H9 (cell line): ENCODE results near the gene STARD10. TPM values are rescaled to one million over a fixed set of nuclear protein-coding genes. Genes with fewer than 3 reads are reported as not detected.

Experiments
- DNase-seq: peaks from one replicate; pipeline ENCODE4 v3.0.0-alpha.2; 2017
- H2AFZ ChIP-seq: one replicate; pipeline ENCODE4 v1.6.1; 2013; ENCODE audit warnings: mild to moderate bottlenecking, low read length, control low read depth, moderate library complexity
- H2AK5ac ChIP-seq: 2 replicates; pipeline ENCODE4 v1.6.1; 2013; ENCODE audit warnings: low read length, control low read depth, mixed read lengths; ENCODE audit not compliant: insufficient read length
- H2BK120ac ChIP-seq: one replicate; pipeline ENCODE4 v1.6.1; 2013; ENCODE audit warnings: low read depth, mild to moderate bottlenecking, low read length, control low read depth, inconsistent platforms; ENCODE audit not compliant: poor library complexity, severe bottlenecking
- H2BK12ac ChIP-seq: 2 replicates; pipeline ENCODE4 v1.6.1; 2013; ENCODE audit warnings: low read length, control low read depth, mixed read lengths, low read depth; ENCODE audit not compliant: insufficient read length
- H2BK15ac ChIP-seq: 2 replicates; pipeline ENCODE4 v1.6.1; 2013; ENCODE audit warnings: low read depth, low read length, control low read depth
- H2BK20ac ChIP-seq: one replicate; pipeline ENCODE4 v1.6.1; 2013; ENCODE audit warnings: low read depth, mild to moderate bottlenecking, low read length, control low read depth, inconsistent platforms; ENCODE audit not compliant: poor library complexity, severe bottlenecking
- H2BK5ac ChIP-seq: 2 replicates; pipeline ENCODE4 v1.6.1; 2013; ENCODE audit warnings: low read length, control low read depth, mixed read lengths; ENCODE audit not compliant: insufficient read length
- H3K14ac ChIP-seq: 2 replicates; pipeline ENCODE4 v1.6.1; 2013; ENCODE audit warnings: low read length, control low read depth; ENCODE audit not compliant: insufficient read depth
- H3K18ac ChIP-seq: 2 replicates; pipeline ENCODE4 v1.6.1; 2013; ENCODE audit warnings: low read depth, mild to moderate bottlenecking, mixed read lengths, low read length, control low read depth; ENCODE audit not compliant: insufficient read length
- H3K23ac ChIP-seq: 2 replicates; pipeline ENCODE4 v1.6.1; 2013; ENCODE audit warnings: low read length, control low read depth, mixed read lengths, low read depth; ENCODE audit not compliant: insufficient read length
- H3K23me2 ChIP-seq: 2 replicates; pipeline ENCODE4 v1.6.1; 2013; ENCODE audit warnings: low read depth, mild to moderate bottlenecking, mixed read lengths, low read length, control low read depth; ENCODE audit not compliant: insufficient read length, poor library complexity, severe bottlenecking
- H3K27ac ChIP-seq: 2 replicates; pipeline ENCODE4 v1.5.1; 2013; ENCODE audit warnings: low read length, control low read depth, mixed read lengths, low read depth; ENCODE audit not compliant: insufficient read length
- H3K27me3 ChIP-seq: 2 replicates; pipeline ENCODE4 v1.6.1; 2013; ENCODE audit warnings: low read length, control low read depth, inconsistent platforms; ENCODE audit not compliant: insufficient read depth
- H3K4ac ChIP-seq: 2 replicates; pipeline ENCODE4 v1.6.1; 2013; ENCODE audit warnings: low read depth, mild to moderate bottlenecking, control low read depth, inconsistent platforms, low read length, moderate library complexity
- H3K4me1 ChIP-seq: 2 replicates; pipeline ENCODE4 v1.6.1; 2013; ENCODE audit warnings: low read length, control low read depth, inconsistent platforms; ENCODE audit not compliant: insufficient read depth
- H3K4me2 ChIP-seq: 2 replicates; pipeline ENCODE4 v1.6.1; 2013; ENCODE audit warnings: low read length, control low read depth, mixed read lengths; ENCODE audit not compliant: insufficient read length, insufficient read depth
- H3K56ac ChIP-seq: 2 replicates; pipeline ENCODE4 v1.6.1; 2013; ENCODE audit warnings: low read depth, mild to moderate bottlenecking, mixed read lengths, low read length, control low read depth; ENCODE audit not compliant: insufficient read length
- H3K79me1 ChIP-seq: 2 replicates; pipeline ENCODE4 v1.6.1; 2013; ENCODE audit warnings: low read depth, mild to moderate bottlenecking, moderate library complexity, low read length, control low read depth, inconsistent platforms; ENCODE audit not compliant: insufficient read depth, poor library complexity, severe bottlenecking
- H3K79me2 ChIP-seq: 2 replicates; pipeline ENCODE4 v1.6.1; 2013; ENCODE audit warnings: low read length, control low read depth, inconsistent platforms; ENCODE audit not compliant: insufficient read depth
- H3K9ac ChIP-seq: 2 replicates; pipeline ENCODE4 v1.6.1; 2013; ENCODE audit warnings: low read length, control low read depth, mixed read lengths; ENCODE audit not compliant: insufficient read length; ENCODE audit errors: extremely low read depth
- H3K9me3 ChIP-seq: one replicate; pipeline ENCODE4 v1.6.1; 2013; ENCODE audit warnings: low read depth, low read length, inconsistent platforms; ENCODE audit not compliant: control insufficient read depth
- H3T11ph ChIP-seq: one replicate; pipeline ENCODE4 v1.6.1; 2013; ENCODE audit warnings: mild to moderate bottlenecking, low read length, control low read depth, inconsistent platforms
- H4K20me1 ChIP-seq: one replicate; pipeline ENCODE4 v1.6.1; 2013; ENCODE audit not compliant: control insufficient read depth, insufficient read length, insufficient read depth
- H4K5ac ChIP-seq: 2 replicates; pipeline ENCODE4 v1.6.1; 2013; ENCODE audit warnings: low read depth, mild to moderate bottlenecking, mixed read lengths, low read length, control low read depth; ENCODE audit not compliant: insufficient read length
- H4K8ac ChIP-seq: replicated peaks from 2 replicates; pipeline ENCODE4 v1.6.1; 2013; ENCODE audit warnings: low read length, control low read depth, mixed read lengths, low read depth; ENCODE audit not compliant: insufficient read length
- H4K91ac ChIP-seq: 2 replicates; pipeline ENCODE4 v1.6.1; 2013; ENCODE audit warnings: low read depth, mild to moderate bottlenecking, moderate library complexity, mixed read lengths, low read length, control low read depth; ENCODE audit not compliant: insufficient read length
- H3K27ac Mint-ChIP-seq, 3 experiments: 2 replicates in 2 of 3; 3 replicates in 1 of 3; pipeline ENCODE4 v1.8.0; 2020 to 2021; ENCODE audit warnings: mixed read lengths in 3 of 3, mild to moderate bottlenecking in 1 of 3, moderate library complexity in 1 of 3
- H3K27me3 Mint-ChIP-seq: 2 replicates; pipeline ENCODE4 v1.8.0; 2021; ENCODE audit warnings: low read depth, mild to moderate bottlenecking, moderate library complexity, mixed read lengths
- H3K36me3 Mint-ChIP-seq, 3 experiments: 2 replicates in 2 of 3; 3 replicates in 1 of 3; pipeline ENCODE4 v1.8.0; 2020 to 2021; ENCODE audit warnings: low read depth in 3 of 3, mixed read lengths in 3 of 3; ENCODE audit not compliant: insufficient read depth in 1 of 3
- H3K4me1 Mint-ChIP-seq, 2 experiments: 2 replicates each; pipeline ENCODE4 v1.8.0; 2020; ENCODE audit warnings: mixed read lengths in 2 of 2
- H3K4me3 Mint-ChIP-seq, 2 experiments: 2 replicates in 1 of 2; 3 replicates in 1 of 2; pipeline ENCODE4 v1.8.0; 2020 to 2021; ENCODE audit warnings: mild to moderate bottlenecking in 2 of 2, mixed read lengths in 2 of 2, moderate library complexity in 1 of 2
- H3K9me3 Mint-ChIP-seq, 2 experiments: 2 replicates in 1 of 2; 3 replicates in 1 of 2; pipeline ENCODE4 v1.8.0; 2020; ENCODE audit warnings: mild to moderate bottlenecking in 2 of 2, mixed read lengths in 2 of 2, moderate library complexity in 1 of 2
- CTCF ChIP-seq: fragments of 200-600 bp; sonication (generic); conservative IDR thresholded peaks from 3 replicates; pipeline ENCODE4 v1.8.0; 2021; ENCODE audit warnings: antibody characterized with exemption, mild to moderate bottlenecking
- WGBS: extraction: QIAGEN DNeasy Blood & Tissue Kit; methylation state at CpG from one replicate; pipeline ENCODE4 v1.1.7; 2013; ENCODE audit warnings: missing lambda C conversion rate, low lambda C conversion rate, mixed read lengths; ENCODE audit not compliant: insufficient read length; ENCODE audit errors: extremely low coverage; 5-methylcytosine and 5-hydroxymethylcytosine counted together
- total RNA-seq: library from RNA; stranded (reverse); gene quantifications from 2 replicates; pipeline ENCODE4 v1.2.1, GENCODE V29; 2021

The STARD10 gene
- total RNA-seq, 1 experiment from 2014 or later = 24.4 TPM

GRCh38 chr11:72821221-72821919, 27.5 kb upstream of the STARD10 start:
- H3K18ac ChIP-seq = peak overlapping the region; percentile 23
- no peak overlapping the region for H3K23ac ChIP-seq
- H4K5ac ChIP-seq = no peak overlapping the region
- Mint-ChIP-seq H3K4me3 (peak overlapping the region; percentile 62 to 65), H3K27ac (no peak overlapping the region), H3K4me1 (peaks cover 12% of the 10 kb centered on the region in 2 experiments), H3K36me3 (peaks cover 4 to 20% (median 18%) of the 10 kb centered on the region in 3 experiments; a peak in 6 of 7 replicates), H3K9me3 (no peaks in the 10 kb centered on the region; a peak in 2 of 5 replicates), H3K27me3 (peaks cover 23% of the 10 kb centered on the region)
- H2AK5ac ChIP-seq = no peak overlapping the region
- peak; percentile 61 for DNase-seq
- H3K4me1 ChIP-seq = peaks cover 2% of the 10 kb centered on the region; the same call in 1 of the 2 replicates
- H3K27me3 ChIP-seq = no peaks in the 10 kb centered on the region; the same call in 1 of the 2 replicates
- H4K20me1 ChIP-seq = no peaks in the 10 kb centered on the region
- H2BK120ac ChIP-seq = no peak overlapping the region
- no peak overlapping the region for H2BK20ac ChIP-seq
- no peak overlapping the region for H3T11ph ChIP-seq
- no peak overlapping the region for H3K4ac ChIP-seq
- no peak overlapping the region for H2BK15ac ChIP-seq
- no CpG with 5 or more reads among the region's 50 CpGs for WGBS
- H3K9me3 ChIP-seq = no peaks in the 10 kb centered on the region
- no peak overlapping the region for H2AFZ ChIP-seq
- no peak overlapping the region for H3K9ac ChIP-seq
- peak overlapping the region; percentile 4; the same call in 1 of the 2 replicates for H3K14ac ChIP-seq
- no peak for TF ChIP-seq CTCF
- no peak overlapping the region for H3K56ac ChIP-seq
- peak overlapping the region; percentile 61 for H3K4me2 ChIP-seq
- no peak overlapping the region for H2BK12ac ChIP-seq
- H2BK5ac ChIP-seq = no peak overlapping the region
- no peak overlapping the region for H4K8ac ChIP-seq
- H3K79me2 ChIP-seq = no peaks in the 10 kb centered on the region
- H3K79me1 ChIP-seq = no peaks in the 10 kb centered on the region
- no peak overlapping the region for H4K91ac ChIP-seq
- no peak overlapping the region for H3K27ac ChIP-seq
- peaks cover 13% of the 10 kb centered on the region for H3K23me2 ChIP-seq
